ENCODE measurements around the gene ASTL.

ASTL gene

GRCh38 chr2:96152304-96153161 is 14.2 kb upstream of the ASTL start:
- 0 out of 2 replicates have a peak overlapping the region, but pooled peaks have one; percentile 38 for H3K27ac ChIP-seq
- TF ChIP-seq Cebpa-rat (IDR thresholded peaks at IDR 0.05): no peak
- H3K4me2 ChIP-seq: no peak overlapping the region
- H3K36me3 ChIP-seq: no peaks in the 10 kb centered on the region
- peaks cover 57% of the 10 kb centered on the region for H3K4me1 ChIP-seq
- no peaks in the 10 kb centered on the region for H3K27me3 ChIP-seq
- H3K9me3 ChIP-seq: no peaks in the 10 kb centered on the region
- H4K20me1 ChIP-seq: no peaks in the 10 kb centered on the region
- no peak overlapping the region for H3K9ac ChIP-seq
- H3K4me3 ChIP-seq: no peak overlapping the region

GRCh38 chr2:96151595-96152303 is 13.4 kb upstream of the ASTL start:
- no peaks in the 10 kb centered on the region for H3K27me3 ChIP-seq
- no peak overlapping the region for H3K9ac ChIP-seq
- no peak overlapping the region for H3K4me3 ChIP-seq
- H3K4me1 ChIP-seq: peaks cover 57% of the 10 kb centered on the region
- H3K27ac ChIP-seq: no peak overlapping the region
- TF ChIP-seq Cebpa-rat (IDR thresholded peaks at IDR 0.05): no peak
- no peak overlapping the region for H3K4me2 ChIP-seq
- no peaks in the 10 kb centered on the region for H3K36me3 ChIP-seq
- H3K9me3 ChIP-seq: no peaks in the 10 kb centered on the region
- H4K20me1 ChIP-seq: no peaks in the 10 kb centered on the region

GRCh38 chr2:96150791-96151594 is 12.7 kb upstream of the ASTL start:
- H3K27me3 ChIP-seq: no peaks in the 10 kb centered on the region
- no peak overlapping the region for H3K4me2 ChIP-seq
- H3K9ac ChIP-seq: no peak overlapping the region
- H3K36me3 ChIP-seq: no peaks in the 10 kb centered on the region
- no peak overlapping the region for H3K4me3 ChIP-seq
- no peaks in the 10 kb centered on the region for H4K20me1 ChIP-seq
- H3K27ac ChIP-seq: no peak overlapping the region
- H3K4me1 ChIP-seq: peaks cover 57% of the 10 kb centered on the region
- TF ChIP-seq Cebpa-rat (IDR thresholded peaks at IDR 0.05): no peak
- H3K9me3 ChIP-seq: no peaks in the 10 kb centered on the region

DNA sequence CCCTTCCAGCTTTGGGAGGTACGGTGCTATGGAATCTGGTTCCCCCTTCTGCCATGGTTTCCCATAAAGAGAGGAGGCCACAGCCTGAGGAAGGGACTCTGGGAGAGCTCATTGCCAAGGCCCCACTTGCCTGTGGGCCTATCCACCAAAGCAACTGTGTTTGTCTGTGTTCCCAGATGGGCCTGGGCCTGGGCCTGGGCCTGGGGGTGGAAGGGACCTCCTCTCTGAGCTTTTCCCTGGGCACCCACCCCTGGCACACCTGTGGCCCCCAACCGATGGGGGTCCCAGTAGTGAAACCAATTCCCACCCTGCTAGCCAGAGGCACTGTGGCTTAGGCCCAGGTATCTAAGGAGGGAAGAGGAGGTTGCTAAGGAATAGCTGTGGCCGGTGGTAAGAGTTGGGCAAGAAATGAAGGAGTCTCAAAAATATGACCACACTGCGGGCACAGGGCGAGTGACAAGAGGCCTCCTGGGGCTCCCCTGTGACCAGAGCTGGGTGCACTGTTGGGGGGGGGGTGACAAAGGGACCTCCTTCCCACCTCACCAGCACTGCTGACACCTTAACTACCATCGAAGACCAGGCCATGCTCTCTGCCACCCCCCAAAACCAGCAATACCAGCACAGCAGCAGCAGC is 11.8 kb upstream of the ASTL start:
- no peaks in the 10 kb centered on the region for H3K27me3 ChIP-seq
- no peak overlapping the region for H3K4me3 ChIP-seq
- peaks cover 56% of the 10 kb centered on the region for H3K4me1 ChIP-seq
- H3K36me3 ChIP-seq: no peaks in the 10 kb centered on the region
- H3K4me2 ChIP-seq: no peak overlapping the region; the same call in 1 of the 2 replicates
- H3K9ac ChIP-seq: no peak overlapping the region
- H4K20me1 ChIP-seq: no peaks in the 10 kb centered on the region
- no peak for TF ChIP-seq Cebpa-rat (IDR thresholded peaks at IDR 0.05)
- no peak overlapping the region for H3K27ac ChIP-seq
- H3K9me3 ChIP-seq: no peaks in the 10 kb centered on the region

DNA sequence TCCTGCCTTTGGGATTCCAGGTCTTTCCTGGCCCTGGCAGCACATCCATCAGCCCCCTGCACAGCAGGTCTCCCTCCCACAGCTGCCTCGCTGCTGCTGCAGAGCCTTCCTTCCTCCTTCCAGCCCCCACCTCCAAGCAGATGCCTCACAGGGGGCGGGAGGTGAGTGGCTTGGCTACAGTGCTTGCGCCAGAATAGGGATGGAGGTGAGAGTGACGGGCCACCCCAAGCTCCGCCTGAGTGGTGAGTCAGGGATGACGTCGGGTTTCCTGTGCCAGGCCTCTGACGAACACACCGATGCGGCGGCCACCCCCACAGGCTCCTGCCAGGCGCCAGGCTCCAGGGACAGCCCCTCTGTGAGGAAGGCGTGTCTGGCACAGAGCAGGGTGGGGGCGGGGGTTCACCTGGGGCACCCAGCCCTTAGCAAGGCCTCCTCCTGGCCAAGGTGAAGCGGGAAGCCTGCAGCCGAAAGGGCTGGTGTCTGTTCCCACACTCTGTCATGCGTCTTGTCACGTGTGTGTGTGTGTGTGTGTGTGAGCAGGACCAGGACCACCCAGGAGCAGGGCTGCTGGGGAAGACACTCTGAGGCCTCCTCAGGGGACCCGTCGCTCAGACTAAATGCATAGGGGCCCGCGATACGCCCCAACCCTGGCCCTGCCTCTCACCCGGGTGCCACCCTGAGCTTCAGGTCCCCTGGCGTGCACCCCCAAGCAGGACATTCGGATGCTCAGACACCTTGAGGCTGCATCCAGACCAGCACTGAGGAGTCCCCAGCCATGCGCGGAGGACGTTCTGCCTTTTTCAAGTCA is 10.3 kb upstream of the ASTL start:
- TF ChIP-seq Cebpa-rat (IDR thresholded peaks at IDR 0.05): no peak
- H3K36me3 ChIP-seq: peaks cover 5% of the 10 kb centered on the region
- peak overlapping the region; percentile 95 for H3K27ac ChIP-seq
- no peaks in the 10 kb centered on the region for H3K27me3 ChIP-seq
- 0 out of 2 replicates have a peak overlapping the region, but pooled peaks have one; percentile 36 for H3K9ac ChIP-seq
- peak overlapping the region; percentile 35 for H3K4me3 ChIP-seq
- no peaks in the 10 kb centered on the region for H3K9me3 ChIP-seq
- H3K4me2 ChIP-seq: peak overlapping the region; percentile 95
- H3K4me1 ChIP-seq: peaks cover 64% of the 10 kb centered on the region
- peaks cover 10% of the 10 kb centered on the region for H4K20me1 ChIP-seq

DNA sequence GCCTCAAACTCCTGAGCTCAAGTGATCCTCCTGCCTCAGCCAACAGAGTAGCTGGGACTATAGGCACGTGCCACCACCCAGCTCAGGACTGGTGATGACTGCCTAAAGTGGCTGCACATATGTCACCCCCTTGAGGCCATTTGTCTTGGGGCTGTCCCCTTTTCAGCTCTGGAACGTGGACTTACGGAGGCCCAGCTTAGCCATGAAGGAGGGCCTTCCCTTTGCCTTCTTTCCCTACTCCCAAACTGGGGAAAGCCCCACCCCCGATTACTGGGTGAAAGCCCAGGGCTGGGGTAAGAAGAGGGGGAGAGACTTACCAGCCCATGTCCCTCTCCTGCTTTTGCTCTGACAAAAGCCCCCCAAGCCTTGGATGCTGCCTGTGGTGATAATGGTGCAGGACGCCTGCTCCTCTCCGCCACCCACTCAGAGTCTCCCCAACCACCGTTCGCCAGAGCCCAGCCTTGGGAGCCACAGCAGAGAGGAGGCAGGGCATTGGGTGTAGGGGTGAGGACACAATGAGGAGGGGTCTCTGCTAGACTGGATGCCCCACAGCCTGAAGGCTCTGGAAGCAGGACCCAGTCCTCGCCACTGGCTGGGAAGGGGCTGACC is 9.4 kb upstream of the ASTL start:
- peak overlapping the region; percentile 95; the same call in 1 of the 2 replicates for H3K27ac ChIP-seq
- peaks cover 73% of the 10 kb centered on the region for H3K4me1 ChIP-seq

DNA sequence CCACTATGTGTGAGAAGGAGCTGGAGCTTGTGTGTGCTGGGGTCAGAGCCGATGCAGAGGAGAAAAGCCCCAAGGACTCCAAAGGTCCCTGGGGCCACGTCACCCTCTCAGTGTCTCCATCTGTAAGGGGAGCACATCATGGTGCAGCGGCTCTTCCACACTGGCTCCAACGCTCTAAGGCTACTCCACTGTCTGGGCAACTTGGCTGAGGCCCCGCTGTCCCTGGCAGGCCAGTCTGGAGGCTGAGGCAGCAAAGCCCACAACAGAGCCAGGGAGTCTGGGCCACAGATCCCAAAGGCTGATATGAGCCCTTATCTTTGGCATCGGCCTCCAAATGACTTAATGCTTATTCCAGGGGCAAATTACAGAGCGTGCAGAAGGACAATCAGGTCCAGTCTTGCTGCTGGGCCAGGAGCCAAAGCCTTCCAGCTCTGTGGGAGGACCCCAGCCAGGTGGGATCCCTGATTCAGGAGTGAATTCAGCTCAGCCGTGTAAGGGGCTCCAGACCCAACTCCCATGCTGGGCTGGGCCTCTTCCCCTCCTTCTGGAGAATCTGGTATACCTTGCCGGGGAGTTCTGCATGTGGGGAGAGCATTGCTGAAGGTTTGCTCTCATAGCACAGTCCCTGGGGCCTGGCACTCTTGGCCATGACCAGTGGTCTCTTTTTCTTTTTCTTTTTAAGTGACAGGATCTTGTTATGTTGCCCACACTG is 8.7 kb upstream of the ASTL start:
- Histone ChIP-seq H3K4me3 (peak overlapping the region; percentile 96; the same call in 1 of the 2 replicates), H3K27me3 (no peaks in the 10 kb centered on the region), H3K4me2 (peak overlapping the region; percentile 95), H3K4me1 (peaks cover 80% of the 10 kb centered on the region), H4K20me1 (peaks cover 26% of the 10 kb centered on the region), H3K36me3 (peaks cover 21% of the 10 kb centered on the region), H3K9ac (peak overlapping the region; percentile 94; the same call in 1 of the 2 replicates), H3K9me3 (no peaks in the 10 kb centered on the region), H3K27ac (peak overlapping the region; percentile 95)
- no peak for TF ChIP-seq Cebpa-rat (IDR thresholded peaks at IDR 0.05)

More for the DNA sequence above, 9.4 kb upstream of the ASTL start:
- H3K9me3 ChIP-seq: no peaks in the 10 kb centered on the region
- peak overlapping the region; percentile 36; the same call in 1 of the 2 replicates for H3K9ac ChIP-seq
- H4K20me1 ChIP-seq: peaks cover 19% of the 10 kb centered on the region
- H3K4me2 ChIP-seq: peak overlapping the region; percentile 95
- peak overlapping the region; percentile 35; the same call in 1 of the 2 replicates for H3K4me3 ChIP-seq
- peaks cover 14% of the 10 kb centered on the region for H3K36me3 ChIP-seq
- H3K27me3 ChIP-seq: no peaks in the 10 kb centered on the region
- TF ChIP-seq Cebpa-rat (IDR thresholded peaks at IDR 0.05): no peak

All from BLaER1 (cell line).